ENCODE results near the gene KBTBD12.

DNA sequence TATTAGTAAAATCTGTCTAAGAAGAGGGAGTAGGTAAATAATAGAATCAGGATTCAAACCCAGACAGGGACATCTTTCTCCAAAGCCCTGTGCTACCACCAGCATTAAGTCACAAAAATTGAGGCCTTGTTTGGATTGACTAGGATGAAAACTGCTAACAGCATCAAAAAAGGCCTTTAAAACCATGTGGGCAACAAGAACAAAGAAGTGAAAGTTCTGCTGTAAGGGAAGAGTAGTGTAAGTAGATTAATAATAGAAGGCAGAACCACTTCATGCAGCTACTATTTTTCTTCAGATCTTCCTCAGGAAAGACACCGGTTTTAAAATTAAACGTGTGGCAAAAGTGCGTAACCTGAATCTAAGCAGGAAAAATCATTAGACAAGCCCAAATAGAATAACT lies 15.3 kb upstream of the KBTBD12 start:
- TF ChIP-seq CTCF (IDR thresholded peaks at IDR 0.05 in 2 of 3, conservative IDR thresholded peaks at IDR 0.05 in 1 of 3; ENCODE audit: borderline replicate concordance in 1 of 3, insufficient read depth in 1 of 3, low read depth in 2 of 3, low read length in 2 of 3): no peak
- TF ChIP-seq, protein P1, sequence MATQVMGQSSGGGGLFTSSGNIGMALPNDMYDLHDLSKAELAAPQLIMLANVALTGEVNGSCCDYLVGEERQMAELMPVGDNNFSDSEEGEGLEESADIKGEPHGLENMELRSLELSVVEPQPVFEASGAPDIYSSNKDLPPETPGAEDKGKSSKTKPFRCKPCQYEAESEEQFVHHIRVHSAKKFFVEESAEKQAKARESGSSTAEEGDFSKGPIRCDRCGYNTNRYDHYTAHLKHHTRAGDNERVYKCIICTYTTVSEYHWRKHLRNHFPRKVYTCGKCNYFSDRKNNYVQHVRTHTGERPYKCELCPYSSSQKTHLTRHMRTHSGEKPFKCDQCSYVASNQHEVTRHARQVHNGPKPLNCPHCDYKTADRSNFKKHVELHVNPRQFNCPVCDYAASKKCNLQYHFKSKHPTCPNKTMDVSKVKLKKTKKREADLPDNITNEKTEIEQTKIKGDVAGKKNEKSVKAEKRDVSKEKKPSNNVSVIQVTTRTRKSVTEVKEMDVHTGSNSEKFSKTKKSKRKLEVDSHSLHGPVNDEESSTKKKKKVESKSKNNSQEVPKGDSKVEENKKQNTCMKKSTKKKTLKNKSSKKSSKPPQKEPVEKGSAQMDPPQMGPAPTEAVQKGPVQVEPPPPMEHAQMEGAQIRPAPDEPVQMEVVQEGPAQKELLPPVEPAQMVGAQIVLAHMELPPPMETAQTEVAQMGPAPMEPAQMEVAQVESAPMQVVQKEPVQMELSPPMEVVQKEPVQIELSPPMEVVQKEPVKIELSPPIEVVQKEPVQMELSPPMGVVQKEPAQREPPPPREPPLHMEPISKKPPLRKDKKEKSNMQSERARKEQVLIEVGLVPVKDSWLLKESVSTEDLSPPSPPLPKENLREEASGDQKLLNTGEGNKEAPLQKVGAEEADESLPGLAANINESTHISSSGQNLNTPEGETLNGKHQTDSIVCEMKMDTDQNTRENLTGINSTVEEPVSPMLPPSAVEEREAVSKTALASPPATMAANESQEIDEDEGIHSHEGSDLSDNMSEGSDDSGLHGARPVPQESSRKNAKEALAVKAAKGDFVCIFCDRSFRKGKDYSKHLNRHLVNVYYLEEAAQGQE (IDR thresholded peaks at IDR 0.05; ENCODE audit: low read depth): no peak
- TF ChIP-seq YY1 (IDR thresholded peaks at IDR 0.05; ENCODE audit: extremely low read depth, insufficient replicate concordance, low read depth, low read length): no peak
- no peak for TF ChIP-seq MAX (IDR thresholded peaks at IDR 0.05)
- no peak for TF ChIP-seq POLR2A (IDR thresholded peaks at IDR 0.05; ENCODE audit: borderline replicate concordance, extremely low read depth, insufficient read depth, insufficient read length)
- TF ChIP-seq ATF3 (IDR thresholded peaks at IDR 0.05): no peak
- TF ChIP-seq POLR2AphosphoS5 (IDR thresholded peaks at IDR 0.05; ENCODE audit: low read depth, low read length): no peak
- TF ChIP-seq ZBTB33 (IDR thresholded peaks at IDR 0.05; ENCODE audit: extremely low read depth, insufficient replicate concordance, low read length): no peak
- no peak for TF ChIP-seq EZH2 (IDR thresholded peaks at IDR 0.05)
- TF ChIP-seq JUND (IDR thresholded peaks at IDR 0.05): no peak

Measured in HCT116 (cell line).